HG03039 (cell line): ENCODE measurements around the gene MYO5C.
A peak's percentile ranks its signal among the peaks of the same experiment; 100 is the strongest.
"Not testable (repeated sequence)": the region's sequence is repeated elsewhere in the genome, so short reads cannot be mapped to it uniquely, and the experiment has no call there.

Experiments
- ATAC-seq: cut with Tn5 transposase; IDR thresholded peaks from one replicate; pipeline ENCODE4 v1.9.1; 2021; ENCODE audit warnings: mild to moderate bottlenecking, moderate library complexity; ENCODE audit not compliant: unreplicated experiment

The MYO5C gene

DNA sequence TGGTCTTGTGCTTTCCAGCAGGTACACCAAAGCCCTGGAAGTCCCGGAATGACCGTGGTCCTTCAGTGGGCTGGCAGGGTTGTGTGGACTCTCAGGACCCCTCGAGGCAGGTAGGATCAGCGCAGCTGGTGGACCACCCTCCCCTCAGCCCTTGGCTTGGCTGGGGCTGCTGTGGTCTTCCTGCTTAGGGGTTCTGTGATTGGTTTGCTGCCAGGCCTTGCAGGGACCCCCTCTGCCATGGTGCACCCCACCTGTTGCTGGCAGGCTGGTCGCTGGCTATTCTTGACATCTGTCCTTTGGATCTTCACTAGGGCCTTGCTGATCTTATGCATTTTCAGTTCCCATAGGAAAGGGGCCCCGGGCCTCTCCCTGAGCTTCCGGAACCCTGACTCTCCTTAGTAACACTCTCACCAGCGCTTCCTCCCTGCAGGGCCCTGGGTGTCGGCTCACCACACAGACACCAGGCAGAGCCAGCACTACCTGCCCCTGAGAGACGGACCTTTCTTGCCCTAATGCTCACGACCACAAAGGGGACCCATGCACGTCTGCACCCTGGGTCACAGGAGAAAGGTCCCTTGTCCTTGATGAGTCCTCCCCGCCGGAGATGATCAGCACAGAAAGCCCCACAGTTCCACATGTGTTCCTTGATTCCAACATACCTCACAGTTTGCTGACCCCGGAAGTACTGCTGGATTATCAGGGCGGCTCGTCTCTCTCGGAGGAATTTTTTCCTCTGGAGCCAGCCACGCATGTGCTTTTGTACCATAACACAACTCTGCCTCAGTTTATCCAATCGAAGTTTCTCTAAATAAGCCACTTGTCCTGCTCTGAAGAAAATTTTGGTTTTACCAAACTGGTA, 51.7 kb downstream of the MYO5C start:
- ATAC-seq, result no peak

DNA sequence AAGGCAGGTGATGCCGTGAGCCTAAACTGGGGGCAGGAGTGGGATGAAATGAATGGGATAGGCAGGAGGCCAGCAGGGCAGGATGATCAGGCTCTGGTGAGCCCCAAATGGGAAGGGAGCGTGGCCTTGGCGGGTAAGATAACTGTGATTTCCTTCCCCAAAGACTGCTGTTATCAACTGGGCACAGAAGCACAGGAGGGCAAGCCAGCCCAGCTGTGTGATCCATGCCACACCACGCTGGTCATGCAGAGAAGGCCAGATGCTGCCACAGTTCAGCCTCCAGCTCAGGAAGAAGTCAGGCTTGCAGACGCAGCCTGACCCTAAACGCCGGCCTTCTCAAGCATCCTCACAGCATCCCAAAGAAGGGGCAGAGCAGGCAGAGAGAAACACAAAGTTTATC, 52.3 kb downstream of the MYO5C start:
- no peak for ATAC-seq

DNA sequence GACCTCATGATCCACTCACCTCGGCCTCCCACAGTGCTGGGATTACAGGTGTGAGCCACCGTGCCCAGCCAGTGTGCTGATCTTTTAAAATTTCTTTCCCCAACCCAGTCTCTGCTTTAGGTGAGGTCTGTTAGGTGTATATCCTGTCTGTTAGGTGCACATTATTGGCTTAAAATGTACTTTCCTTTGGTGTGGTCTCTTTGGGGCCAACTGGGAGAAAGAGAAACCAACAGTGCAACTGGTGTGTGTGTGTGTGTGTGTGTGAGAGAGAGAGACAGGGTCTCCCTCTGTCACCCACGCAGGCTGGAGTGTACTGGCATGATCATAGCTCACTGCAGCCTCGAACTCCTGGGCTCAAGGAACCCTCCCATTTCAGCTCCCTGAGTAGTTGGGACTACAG, 54.1 kb downstream of the MYO5C start:
- ATAC-seq, result no peak

GRCh38 chr15:52240166-52240565, 55.4 kb downstream of the MYO5C start:
- ATAC-seq, result no peak

DNA sequence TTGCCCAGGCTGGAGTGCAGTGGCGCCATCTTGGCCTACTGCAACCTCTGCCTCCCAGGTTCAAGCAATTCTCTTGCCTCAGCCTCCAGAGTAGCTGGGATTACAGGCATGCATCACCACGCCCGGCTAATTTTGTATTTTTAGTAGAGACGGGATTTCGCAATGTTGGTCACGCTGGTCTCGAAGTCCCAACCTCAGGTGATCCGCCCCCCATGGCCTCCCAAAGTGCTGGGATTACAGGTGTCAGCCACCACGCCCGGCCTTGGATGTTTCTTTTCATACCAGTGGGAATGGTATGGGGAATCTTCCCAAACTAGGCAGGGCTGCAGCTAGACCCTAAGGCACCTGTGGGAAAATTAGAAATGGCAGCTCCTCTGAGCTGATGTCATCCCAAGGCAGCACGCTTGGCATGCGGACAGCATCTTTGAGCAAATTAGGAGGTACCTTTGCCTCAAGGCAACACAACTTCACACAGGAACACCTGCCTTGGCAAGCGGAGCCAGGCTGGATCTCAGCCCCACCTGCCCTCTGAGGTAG, 56.5 kb downstream of the MYO5C start:
- ATAC-seq, result not testable (repeated sequence)

DNA sequence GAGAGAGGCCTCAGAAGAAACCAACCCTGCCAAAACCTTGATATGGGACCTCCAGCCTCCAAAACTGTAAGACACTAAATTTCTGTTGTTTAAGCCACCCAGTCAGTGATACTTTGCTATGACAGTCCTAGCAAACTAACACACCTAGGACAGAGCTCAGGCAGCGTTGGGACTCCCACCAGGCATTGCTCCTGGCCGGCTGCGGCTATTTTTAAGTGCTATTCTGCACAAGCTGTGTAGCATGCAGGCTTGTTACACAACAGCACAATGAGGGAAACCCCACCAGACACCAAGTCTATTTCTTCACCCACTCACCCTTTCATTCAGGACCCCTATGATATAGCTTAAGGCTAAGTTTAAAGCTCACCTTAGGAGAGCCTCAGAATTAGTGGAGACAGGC, 57.5 kb downstream of the MYO5C start:
- no peak for ATAC-seq

GRCh38 chr15:52236013-52236412, 59.6 kb downstream of the MYO5C start:
- ATAC-seq, result no peak

GRCh38 chr15:52234596-52235541, 60.7 kb downstream of the MYO5C start:
- no peak for ATAC-seq

GRCh38 chr15:52233405-52233804, 62.2 kb downstream of the MYO5C start:
- no peak for ATAC-seq

GRCh38 chr15:52232327-52232726, 63.3 kb downstream of the MYO5C start:
- peak; percentile 43 for ATAC-seq

GRCh38 chr15:52230073-52230472, 65.5 kb downstream of the MYO5C start:
- ATAC-seq, result no peak

DNA sequence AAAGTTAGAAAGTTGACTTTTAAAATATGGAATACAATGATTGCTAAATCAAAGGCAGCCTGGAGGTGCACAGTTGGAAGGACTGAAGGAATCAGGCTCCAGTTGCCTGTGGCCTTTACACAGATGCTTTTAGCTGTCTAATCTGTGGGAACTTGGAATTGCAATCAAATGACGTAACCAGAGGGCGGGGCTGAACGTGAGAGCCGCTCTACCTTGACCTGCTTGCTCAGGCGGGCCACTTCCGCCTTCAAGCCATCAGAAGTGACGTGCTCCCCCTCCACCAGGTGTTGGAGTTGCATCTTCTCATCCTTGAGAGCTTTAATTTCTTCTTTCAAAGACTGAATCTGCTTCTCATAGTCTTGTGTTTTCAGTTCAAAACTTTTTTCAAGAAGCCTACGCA, 66.7 kb downstream of the MYO5C start:
- ATAC-seq, result no peak

DNA sequence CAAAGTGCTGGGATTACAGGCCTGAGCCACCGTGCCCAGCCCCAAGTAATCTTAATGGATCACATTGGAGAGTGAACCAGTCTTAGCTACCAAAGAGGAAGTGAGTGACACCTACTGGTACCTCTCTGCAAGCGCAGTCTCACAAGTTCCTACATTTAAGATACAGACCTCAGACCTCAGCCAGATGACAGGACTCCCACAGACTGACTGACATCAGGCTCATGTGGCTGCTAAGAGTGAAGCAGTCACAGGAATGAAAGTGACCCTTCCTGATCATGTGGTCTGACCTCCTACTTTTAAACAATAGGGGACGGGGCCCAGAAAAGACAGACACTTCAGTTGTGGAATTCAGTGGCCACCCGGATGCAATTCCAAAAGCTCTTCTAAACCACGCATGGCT, 68.1 kb downstream of the MYO5C start:
- ATAC-seq, result peak; percentile 76

DNA sequence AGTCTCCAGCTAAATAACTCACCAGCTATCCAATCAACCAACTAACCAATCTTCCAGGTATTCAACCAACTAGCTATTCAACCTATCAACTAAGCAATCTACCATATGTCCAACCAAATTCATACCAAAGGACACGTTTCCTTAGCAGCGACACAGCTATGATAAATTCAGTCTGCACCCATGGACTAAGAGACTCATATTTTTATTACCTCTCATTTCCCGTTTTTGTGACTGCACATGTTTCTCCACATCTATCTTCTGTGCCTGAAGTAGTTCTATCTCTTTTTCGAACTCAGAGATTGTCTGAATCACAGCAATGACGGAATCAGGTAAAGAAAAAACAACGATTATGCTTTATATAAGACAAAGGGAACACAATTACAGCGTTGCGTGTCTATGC, 70.4 kb downstream of the MYO5C start:
- ATAC-seq, result no peak

DNA sequence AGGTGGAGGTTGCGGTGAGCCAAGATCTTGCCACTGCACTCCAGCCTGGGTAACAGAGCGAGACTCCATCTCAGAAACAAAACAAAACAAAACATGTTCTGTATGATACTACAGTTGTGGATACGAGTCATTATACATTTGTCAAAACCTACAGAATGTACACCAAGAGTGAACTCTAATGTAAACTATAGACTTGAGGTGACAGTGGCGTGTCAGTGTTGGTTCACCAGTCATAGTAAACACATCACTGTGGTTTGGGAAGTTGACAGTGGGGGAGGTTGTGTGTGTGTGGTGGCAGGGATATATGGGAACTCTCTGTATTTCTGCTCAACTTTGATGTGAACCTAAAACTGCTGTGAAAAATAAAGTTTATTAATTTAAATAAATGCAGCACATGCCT, 71.4 kb downstream of the MYO5C start:
- no peak for ATAC-seq

GRCh38 chr15:52221730-52222129, 73.9 kb downstream of the MYO5C start:
- ATAC-seq, result peak; percentile 51

- peak; percentile 2 for ATAC-seq
Observed at GRCh38 chr15:52220937-52221660, 74.5 kb downstream of the MYO5C start.

- ATAC-seq, result no peak
Observed at GRCh38 chr15:52220251-52220650, 75.4 kb downstream of the MYO5C start.

- ATAC-seq, result no peak
Observed at GRCh38 chr15:52218816-52219215, 76.8 kb downstream of the MYO5C start.

DNA sequence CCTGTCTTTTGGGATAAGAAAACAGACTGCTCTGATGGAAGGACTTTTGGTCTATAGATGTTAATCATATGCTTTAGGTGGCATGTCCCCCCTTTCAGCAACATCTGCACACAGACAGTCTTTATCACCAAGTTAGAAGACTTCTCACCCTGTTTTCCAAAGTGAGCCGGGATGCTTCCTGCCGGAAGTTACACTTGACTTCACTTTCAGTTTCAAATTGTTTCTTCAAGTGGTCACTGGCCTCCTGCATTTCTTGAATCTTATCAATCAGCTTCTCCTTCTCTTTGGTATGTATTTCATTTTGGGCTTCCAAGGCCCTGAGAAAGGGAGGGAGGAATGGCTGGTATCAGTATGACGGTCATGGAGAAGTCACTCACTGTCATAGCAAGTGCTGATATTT, 77.2 kb downstream of the MYO5C start:
- ATAC-seq, result no peak

DNA sequence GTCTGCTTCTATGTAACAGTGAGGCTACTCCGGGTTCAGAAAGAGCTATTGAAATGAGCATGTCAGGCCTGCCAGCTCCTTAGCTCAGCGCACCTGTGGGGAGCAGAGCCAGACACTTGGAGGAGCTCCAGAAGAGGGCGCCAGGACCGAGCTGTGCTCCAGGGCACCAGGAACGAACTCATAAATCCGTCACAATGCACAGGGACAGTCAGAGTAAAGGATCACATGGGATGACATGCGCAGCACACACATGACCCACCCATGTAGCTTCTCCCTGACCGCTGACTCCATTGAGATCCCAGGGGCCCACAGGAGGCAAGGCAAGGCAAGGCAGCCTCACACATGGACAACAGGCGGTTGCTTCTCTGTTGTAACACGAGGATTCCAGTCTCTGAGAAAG, 78.4 kb downstream of the MYO5C start:
- no peak for ATAC-seq
